Psoas muscle (tissue), 8 donors: Measurements from ENCODE around the gene CPNE1. TPM values are rescaled to one million over a fixed set of nuclear protein-coding genes. Genes with fewer than 3 reads are reported as not detected.

Experiments used
- ATAC-seq, 4 donors: fragments of 200-7000 bp; cut with Tn5 transposase; one replicate each; pipeline ENCODE4 v1.9.1; 2020; ENCODE audit warnings: moderate library complexity in 3 of 4, mild to moderate bottlenecking in 2 of 4
- DNase-seq, 2 donors: peaks; one replicate each; pipeline ENCODE4 v3.0.0-alpha.2; 2020
- H3K27ac ChIP-seq: fragments of 200-600 bp; one replicate; pipeline ENCODE4 v1.8.0; 2022
- H3K27me3 ChIP-seq, 3 donors: fragments of 200-600 bp in 1 of 3; one replicate each; pipeline versions ENCODE4 v1.6.1 to v1.8.0; 2013 to 2022; ENCODE audit warnings: low read length in 2 of 3, mild to moderate bottlenecking in 2 of 3, moderate library complexity in 1 of 3; ENCODE audit not compliant: insufficient read depth in 3 of 3
- H3K36me3 ChIP-seq, 2 donors: fragments of 200-600 bp in 1 of 2; one replicate each; pipeline versions ENCODE4 v1.6.1 to v1.8.0; 2013 to 2022; ENCODE audit warnings: low read depth in 1 of 2, mild to moderate bottlenecking in 1 of 2, moderate library complexity in 1 of 2; ENCODE audit not compliant: insufficient read depth in 1 of 2
- H3K4me1 ChIP-seq: fragments of 200-600 bp; one replicate; pipeline ENCODE4 v1.8.0; 2022
- H3K4me3 ChIP-seq: fragments of 200-600 bp; one replicate; pipeline ENCODE4 v1.8.0; 2022; ENCODE audit warnings: mild to moderate bottlenecking
- H3K9me3 ChIP-seq: fragments of 200-600 bp; one replicate; pipeline ENCODE4 v1.8.0; 2022
- WGBS, 3 donors: extraction: QIAGEN DNeasy Blood & Tissue Kit; methylation state at CpG; one replicate each; pipeline versions ENCODE4 v1.1.6 to v1.1.7; 2013; 5-methylcytosine and 5-hydroxymethylcytosine counted together
- intact Hi-C, 2 donors: fragments of 100-400 bp; cut with DNase I; formaldehyde crosslinking; loops; one replicate each; pipeline versions ENCODE4 v1.11.0 to v1.14.2; 2022
- polyA plus RNA-seq, 3 donors: library from polyadenylated mRNA; stranded (reverse); fragments of 200-250 nt; gene quantifications; one replicate each; pipeline ENCODE4 v1.2.3, GENCODE V29; 2013
- total RNA-seq, 4 donors: library from RNA; stranded (reverse); fragmentation: NEBNext Ultra II Directional in 2 of 4; extraction: Animal tissue kit (Norgen Biotek cat#: 25700) in 2 of 4; gene quantifications; one replicate each; pipeline versions ENCODE4 v1.2.1 to v1.2.4, GENCODE V29; 2021 to 2023
- TF ChIP-seq, protein P1 (sequence below): fragments of 200-600 bp; IDR thresholded peaks from one replicate; pipeline ENCODE4 v1.8.0; 2022; ENCODE audit warnings: antibody characterized with exemption
- donor health status: healthy with polysubstance abuse.
- donor health status: DM: no; HTN: no; CAD: no; lungs with moderate emphysema.
- donor health status: Bipolar disorder and iron deficiency.
- donor health status: healthy.
- donor health status: DM: yes; HTN: yes; CAD: no.
- donor health status: DM: no; HTN: no; CAD: no.
- donor health status: DM: no; HTN: no; CAD: no.
- donor health status: DM: yes; HTN: yes; CAD: no.

The CPNE1 gene
- total and polyA plus RNA-seq, 7 donors = 55.9 to 75.4 (median 62.1) TPM

GRCh38 chr20:35583636-35584560, 80.8 kb downstream of the CPNE1 start:
- no peak overlapping the region for H3K4me3 ChIP-seq

DNA sequence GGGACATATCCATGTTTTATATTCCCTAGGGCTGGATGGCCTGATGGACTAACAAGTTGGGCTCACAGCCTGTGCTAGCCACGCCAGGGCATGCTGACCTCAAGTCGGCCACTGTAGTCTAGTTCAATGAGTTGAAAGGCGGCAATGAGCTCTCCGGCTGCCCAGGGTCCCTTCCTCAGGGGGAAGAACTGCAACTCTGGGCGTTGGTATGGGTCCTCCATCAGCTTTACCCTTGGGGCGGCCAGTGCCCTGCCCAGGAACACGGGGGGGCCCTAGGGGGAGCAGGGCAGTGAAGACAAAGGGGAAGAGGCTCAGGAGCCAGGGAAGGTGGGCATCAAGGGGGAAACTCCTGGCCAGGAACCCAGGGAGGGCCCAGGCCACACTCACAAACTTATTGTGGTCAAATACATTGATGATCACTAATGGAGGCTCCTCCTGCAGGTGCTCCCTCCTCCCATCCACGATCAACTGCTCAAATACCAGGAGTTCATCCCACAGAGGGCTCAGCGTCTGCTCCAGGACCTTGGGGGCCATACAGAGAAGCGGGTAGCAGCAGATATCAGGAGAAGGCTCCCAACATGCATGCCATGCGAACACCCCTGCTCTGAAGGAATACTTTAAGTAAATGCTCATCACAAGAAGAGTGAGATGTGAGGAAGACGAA, 81.8 kb downstream of the CPNE1 start:
- intact Hi-C loops = no loop called here
- Histone ChIP-seq H3K4me1 (no peaks in the 10 kb centered on the region), H3K9me3 (no peaks in the 10 kb centered on the region), H3K4me3 (no peak overlapping the region), H3K27ac (no peak overlapping the region), H3K36me3 (no peaks in the 10 kb centered on the region), H3K27me3 (no peaks in the 10 kb centered on the region)
- ATAC-seq = no peak
- TF ChIP-seq, protein P1, sequence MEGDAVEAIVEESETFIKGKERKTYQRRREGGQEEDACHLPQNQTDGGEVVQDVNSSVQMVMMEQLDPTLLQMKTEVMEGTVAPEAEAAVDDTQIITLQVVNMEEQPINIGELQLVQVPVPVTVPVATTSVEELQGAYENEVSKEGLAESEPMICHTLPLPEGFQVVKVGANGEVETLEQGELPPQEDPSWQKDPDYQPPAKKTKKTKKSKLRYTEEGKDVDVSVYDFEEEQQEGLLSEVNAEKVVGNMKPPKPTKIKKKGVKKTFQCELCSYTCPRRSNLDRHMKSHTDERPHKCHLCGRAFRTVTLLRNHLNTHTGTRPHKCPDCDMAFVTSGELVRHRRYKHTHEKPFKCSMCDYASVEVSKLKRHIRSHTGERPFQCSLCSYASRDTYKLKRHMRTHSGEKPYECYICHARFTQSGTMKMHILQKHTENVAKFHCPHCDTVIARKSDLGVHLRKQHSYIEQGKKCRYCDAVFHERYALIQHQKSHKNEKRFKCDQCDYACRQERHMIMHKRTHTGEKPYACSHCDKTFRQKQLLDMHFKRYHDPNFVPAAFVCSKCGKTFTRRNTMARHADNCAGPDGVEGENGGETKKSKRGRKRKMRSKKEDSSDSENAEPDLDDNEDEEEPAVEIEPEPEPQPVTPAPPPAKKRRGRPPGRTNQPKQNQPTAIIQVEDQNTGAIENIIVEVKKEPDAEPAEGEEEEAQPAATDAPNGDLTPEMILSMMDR = no peak
- WGBS, 3 donors = 85% methylated on average over 12 of the region's 12 CpGs
- DNase-seq = peak in 1 of 2 donors; percentile 18

More at GRCh38 chr20:35583636-35584560, 80.8 kb downstream of the CPNE1 start:
- no peaks in the 10 kb centered on the region for H3K9me3 ChIP-seq
- no peaks in the 10 kb centered on the region for H3K27me3 ChIP-seq
- H3K36me3 ChIP-seq = no peaks in the 10 kb centered on the region
- TF ChIP-seq, protein P1 = no peak
- DNase-seq (peak in 1 of 2 donors; percentile 41), ATAC-seq (peak in 1 of 4 donors; percentile 33)
- WGBS, 3 donors = 85 to 87% (median 85%) methylated on average over 17 to 18 of the region's 18 CpGs
- H3K4me1 ChIP-seq = no peaks in the 10 kb centered on the region
- intact Hi-C loops = no loop called here
- H3K27ac ChIP-seq = no peak overlapping the region

- ATAC-seq = no peak
- no peaks in the 10 kb centered on the region for H3K4me1 ChIP-seq
- no peak overlapping the region for H3K27ac ChIP-seq
- WGBS, 3 donors = 81 to 94% (median 85%) methylated on average over 7 of the region's 7 CpGs
- no peak overlapping the region for H3K4me3 ChIP-seq
- DNase-seq = peak in 1 of 2 donors; percentile 5
- no peaks in the 10 kb centered on the region for H3K9me3 ChIP-seq
- TF ChIP-seq, protein P1 = no peak
- H3K27me3 ChIP-seq = no peaks in the 10 kb centered on the region
- H3K36me3 ChIP-seq = no peaks in the 10 kb centered on the region
- intact Hi-C loops = no loop called here
Observed at GRCh38 chr20:35582131-35582530, 82.6 kb downstream of the CPNE1 start.

GRCh38 chr20:35579196-35579595, 85.5 kb downstream of the CPNE1 start:
- no peaks in the 10 kb centered on the region for H3K4me1 ChIP-seq
- no peaks in the 10 kb centered on the region for H3K27me3 ChIP-seq
- WGBS, 3 donors = 86 to 92% (median 88%) methylated on average over 6 of the region's 6 CpGs
- DNase-seq = peak in 1 of 2 donors; percentile 8
- intact Hi-C loops = no loop called here
- no peaks in the 10 kb centered on the region for H3K36me3 ChIP-seq
- TF ChIP-seq, protein P1 = no peak
- no peak overlapping the region for H3K4me3 ChIP-seq
- no peaks in the 10 kb centered on the region for H3K9me3 ChIP-seq
- no peak for ATAC-seq
- no peak overlapping the region for H3K27ac ChIP-seq
